HEK293 (cell line): ENCODE data around the gene MAGI2.

Experiments used
- CTCF ChIA-PET: fragments of 350-600 bp; formaldehyde crosslinking; extraction: SDS; loops from one replicate; lab custom pipeline; 2021; ENCODE audit warnings: antibody characterized with exemption; lab: Yijun Ruan, JAX
- POLR2A ChIA-PET: fragments of 300-600 bp; formaldehyde crosslinking; extraction: SDS; loops from one replicate; lab custom pipeline; 2020; ENCODE audit warnings: antibody characterized with exemption, inconsistent platforms; lab: Yijun Ruan, JAX
- H3K27ac ChIP-seq: fragments of 200-500 bp; sonication (Bioruptor generic); 2 replicates; pipeline ENCODE4 v1.5.1; 2014; ENCODE audit warnings: low read depth, low read length, control low read depth, inconsistent platforms; ENCODE audit errors: extremely low read depth
- H3K36me3 ChIP-seq, 2 experiments: fragments of 200-500 bp in 1 of 2; sonication (Bioruptor generic) in 1 of 2; 1 replicate in 1 of 2; 2 replicates in 1 of 2; pipeline ENCODE4 v1.5.1; 2014 to 2017; ENCODE audit warnings: inconsistent platforms in 2 of 2, low read length in 2 of 2; ENCODE audit not compliant: control insufficient read depth in 2 of 2, insufficient read depth in 1 of 2
- H3K4me1 ChIP-seq: fragments of 200-500 bp; sonication (Bioruptor generic); 2 replicates; pipeline ENCODE4 v1.5.1; 2014; ENCODE audit warnings: mild to moderate bottlenecking, low read length, inconsistent platforms; ENCODE audit not compliant: control insufficient read depth, insufficient read depth
- H3K4me3 ChIP-seq: 2 replicates; pipeline ENCODE4 v1.5.1; 2011; ENCODE audit warnings: low read depth, mild to moderate bottlenecking, control low read depth, low read length, moderate library complexity
- H3K9me3 ChIP-seq: fragments of 200-500 bp; sonication (Bioruptor generic); 2 replicates; pipeline ENCODE4 v1.5.1; 2014; ENCODE audit warnings: low read depth, low read length, inconsistent platforms; ENCODE audit not compliant: control insufficient read depth, insufficient read depth
- HOXA7 ChIP-seq: sonication (generic); formaldehyde crosslinking; IDR thresholded peaks from 2 replicates; pipeline ENCODE4 v1.8.1; 2022; ENCODE audit warnings: missing genetic modification reagents, borderline replicate concordance
- KLF10 ChIP-seq: fragments of 450-650 bp; IDR thresholded peaks from 2 replicates; pipeline ENCODE4 v1.5.1; 2018; ENCODE audit warnings: missing biosample characterization, mild to moderate bottlenecking, missing genetic modification characterization
- MZF1 ChIP-seq: fragments of 450-650 bp; formaldehyde crosslinking; IDR thresholded peaks from 2 replicates; pipeline ENCODE4 v1.5.1; 2017; ENCODE audit warnings: missing biosample characterization, missing genetic modification characterization, borderline replicate concordance
- ZBTB1 ChIP-seq: fragments of 450-650 bp; formaldehyde crosslinking; IDR thresholded peaks from 2 replicates; pipeline ENCODE4 v1.5.1; 2016; ENCODE audit warnings: missing biosample characterization, missing genetic modification characterization
- ZNF132 ChIP-seq: fragments of 450-650 bp; formaldehyde crosslinking; IDR thresholded peaks from 2 replicates; pipeline ENCODE4 v1.5.1; 2017; ENCODE audit warnings: missing biosample characterization, missing genetic modification characterization, borderline replicate concordance
- ZNF302 ChIP-seq: fragments of 450-650 bp; formaldehyde crosslinking; IDR thresholded peaks from 2 replicates; pipeline ENCODE4 v1.5.1; 2016; ENCODE audit warnings: missing biosample characterization, missing genetic modification characterization, low read depth
- ZNF341 ChIP-seq: fragments of 450-650 bp; formaldehyde crosslinking; IDR thresholded peaks from 2 replicates; pipeline ENCODE4; 2016; ENCODE audit warnings: low read depth, missing biosample characterization, missing genetic modification characterization
- ZNF549 ChIP-seq: fragments of 450-650 bp; IDR thresholded peaks from 2 replicates; pipeline ENCODE4 v1.5.1; 2018; ENCODE audit warnings: missing biosample characterization, missing genetic modification characterization, mild to moderate bottlenecking, inconsistent platforms, moderate library complexity
- ZNF610 ChIP-seq: fragments of 450-650 bp; formaldehyde crosslinking; IDR thresholded peaks from 2 replicates; pipeline ENCODE4 v1.5.1; 2016; ENCODE audit warnings: missing biosample characterization, missing genetic modification characterization, borderline replicate concordance
- ZNF626 ChIP-seq: fragments of 450-650 bp; sonication (Bioruptor Pico); formaldehyde crosslinking; IDR thresholded peaks from 2 replicates; pipeline ENCODE4 v1.5.1; 2018; ENCODE audit warnings: missing biosample characterization, missing genetic modification characterization, inconsistent platforms
- ZNF629 ChIP-seq: fragments of 450-650 bp; formaldehyde crosslinking; IDR thresholded peaks from 2 replicates; pipeline ENCODE4 v1.5.1; 2017; ENCODE audit warnings: missing biosample characterization, missing genetic modification characterization
- ZNF664 ChIP-seq: fragments of 450-650 bp; formaldehyde crosslinking; IDR thresholded peaks from 2 replicates; pipeline ENCODE4 v1.5.1; 2016; ENCODE audit warnings: missing biosample characterization, missing genetic modification characterization
- ZNF768 ChIP-seq: fragments of 450-650 bp; formaldehyde crosslinking; IDR thresholded peaks from 2 replicates; pipeline ENCODE4 v1.5.1; 2018; ENCODE audit warnings: missing biosample characterization, mild to moderate bottlenecking, missing genetic modification characterization
- ZNF777 ChIP-seq: fragments of 450-650 bp; formaldehyde crosslinking; IDR thresholded peaks from 2 replicates; pipeline ENCODE4 v1.5.1; 2017; ENCODE audit warnings: missing biosample characterization, missing genetic modification characterization, borderline replicate concordance
- ZNF792 ChIP-seq: fragments of 450-650 bp; formaldehyde crosslinking; IDR thresholded peaks from 2 replicates; pipeline ENCODE4 v1.5.1; 2016; ENCODE audit warnings: missing biosample characterization, missing genetic modification characterization
- TF ChIP-seq, protein P1 (sequence below): fragments of 450-650 bp; formaldehyde crosslinking; IDR thresholded peaks from 2 replicates; pipeline ENCODE4 v1.5.1; 2017; ENCODE audit warnings: missing biosample characterization, missing genetic modification characterization
- TF ChIP-seq, protein P2 (sequence below): IDR thresholded peaks from 2 replicates; pipeline ENCODE4 v1.6.1; 2011; ENCODE audit warnings: mild to moderate bottlenecking, low read depth, low read length, borderline replicate concordance
- TF ChIP-seq, protein P3 (sequence below): fragments of 450-650 bp; formaldehyde crosslinking; conservative IDR thresholded peaks from 2 replicates; pipeline ENCODE4 v1.5.1; 2016; ENCODE audit warnings: low read depth, missing biosample characterization, missing genetic modification characterization
- TF ChIP-seq, protein P4 (sequence below): fragments of 450-650 bp; formaldehyde crosslinking; IDR thresholded peaks from 2 replicates; pipeline ENCODE4 v1.5.1; 2016; ENCODE audit warnings: missing biosample characterization, missing genetic modification characterization, borderline replicate concordance

The MAGI2 gene

DNA sequence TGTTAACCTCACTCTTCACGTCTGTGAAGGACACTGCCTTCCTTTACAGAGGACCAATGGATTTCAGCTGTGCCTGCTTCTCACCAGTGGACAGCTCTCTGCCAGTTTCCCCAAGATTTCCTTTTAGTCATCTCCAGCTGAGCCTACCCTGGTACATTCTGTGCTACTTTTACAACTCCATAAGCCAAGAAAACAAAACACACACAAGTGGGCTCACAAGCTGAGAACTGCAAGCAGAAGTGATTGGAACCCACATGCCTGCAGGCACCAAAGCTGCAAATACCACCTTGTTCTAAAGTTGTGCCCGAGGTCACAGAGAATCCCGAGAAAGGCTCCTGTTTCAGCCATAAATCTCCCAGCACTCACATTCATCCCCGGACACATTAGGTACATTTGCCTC is 1018.1 kb downstream of the MAGI2 start:
- TF ChIP-seq ZNF549 (tag by site-specific recombination) (no peak), MZF1 (tag by site-specific recombination) (no peak), ZNF629 (tag by site-specific recombination) (no peak), ZNF768 (no peak), HOXA7 (CRISPR knock-in tag) (no peak)
- TF ChIP-seq, protein P1, sequence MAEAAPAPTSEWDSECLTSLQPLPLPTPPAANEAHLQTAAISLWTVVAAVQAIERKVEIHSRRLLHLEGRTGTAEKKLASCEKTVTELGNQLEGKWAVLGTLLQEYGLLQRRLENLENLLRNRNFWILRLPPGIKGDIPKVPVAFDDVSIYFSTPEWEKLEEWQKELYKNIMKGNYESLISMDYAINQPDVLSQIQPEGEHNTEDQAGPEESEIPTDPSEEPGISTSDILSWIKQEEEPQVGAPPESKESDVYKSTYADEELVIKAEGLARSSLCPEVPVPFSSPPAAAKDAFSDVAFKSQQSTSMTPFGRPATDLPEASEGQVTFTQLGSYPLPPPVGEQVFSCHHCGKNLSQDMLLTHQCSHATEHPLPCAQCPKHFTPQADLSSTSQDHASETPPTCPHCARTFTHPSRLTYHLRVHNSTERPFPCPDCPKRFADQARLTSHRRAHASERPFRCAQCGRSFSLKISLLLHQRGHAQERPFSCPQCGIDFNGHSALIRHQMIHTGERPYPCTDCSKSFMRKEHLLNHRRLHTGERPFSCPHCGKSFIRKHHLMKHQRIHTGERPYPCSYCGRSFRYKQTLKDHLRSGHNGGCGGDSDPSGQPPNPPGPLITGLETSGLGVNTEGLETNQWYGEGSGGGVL (tag by site-specific recombination), result no peak
- Histone ChIP-seq H3K27ac (no peak overlapping the region), H3K36me3 (no peaks in the 10 kb centered on the region), H3K4me3 (no peak overlapping the region), H3K4me1 (no peaks in the 10 kb centered on the region), H3K9me3 (no peaks in the 10 kb centered on the region)
- ChIA-PET CTCF (no interaction called here), POLR2A (no interaction called here)

DNA sequence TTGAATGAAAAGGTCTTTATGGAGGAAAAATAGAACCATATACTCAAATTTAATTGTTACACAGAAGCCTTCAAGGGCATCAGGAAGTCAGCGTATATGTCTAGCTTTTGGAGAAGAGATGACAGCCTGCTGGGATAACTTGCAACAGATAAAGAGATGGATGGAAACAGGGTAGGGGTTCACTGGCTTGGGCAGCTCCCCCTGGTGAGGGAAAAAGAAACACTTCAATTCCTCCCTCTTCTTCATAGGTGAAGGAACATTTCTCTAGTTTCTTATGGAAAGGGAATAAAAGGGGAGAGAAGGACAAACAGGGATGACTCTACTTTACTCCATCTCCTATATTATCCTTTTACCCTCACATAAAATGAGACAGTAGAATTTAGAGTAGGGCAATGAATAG is 1019.2 kb downstream of the MAGI2 start:
- TF ChIP-seq, protein P2, sequence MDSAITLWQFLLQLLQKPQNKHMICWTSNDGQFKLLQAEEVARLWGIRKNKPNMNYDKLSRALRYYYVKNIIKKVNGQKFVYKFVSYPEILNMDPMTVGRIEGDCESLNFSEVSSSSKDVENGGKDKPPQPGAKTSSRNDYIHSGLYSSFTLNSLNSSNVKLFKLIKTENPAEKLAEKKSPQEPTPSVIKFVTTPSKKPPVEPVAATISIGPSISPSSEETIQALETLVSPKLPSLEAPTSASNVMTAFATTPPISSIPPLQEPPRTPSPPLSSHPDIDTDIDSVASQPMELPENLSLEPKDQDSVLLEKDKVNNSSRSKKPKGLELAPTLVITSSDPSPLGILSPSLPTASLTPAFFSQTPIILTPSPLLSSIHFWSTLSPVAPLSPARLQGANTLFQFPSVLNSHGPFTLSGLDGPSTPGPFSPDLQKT, result no peak
- no peak for TF ChIP-seq ZNF792 (tag by site-specific recombination)
- no peak for TF ChIP-seq ZNF302
- no peak for TF ChIP-seq ZBTB1 (tag by site-specific recombination)
- no peak for TF ChIP-seq ZNF610 (tag by site-specific recombination)
- no peak for TF ChIP-seq KLF10 (tag by site-specific recombination)
- no peaks in the 10 kb centered on the region for H3K9me3 ChIP-seq
- H3K36me3 ChIP-seq, result no peaks in the 10 kb centered on the region
- POLR2A ChIA-PET, result no interaction called here
- no peak overlapping the region for H3K4me3 ChIP-seq
- H3K4me1 ChIP-seq, result no peaks in the 10 kb centered on the region
- H3K27ac ChIP-seq, result no peak overlapping the region
- CTCF ChIA-PET, result no interaction called here

DNA sequence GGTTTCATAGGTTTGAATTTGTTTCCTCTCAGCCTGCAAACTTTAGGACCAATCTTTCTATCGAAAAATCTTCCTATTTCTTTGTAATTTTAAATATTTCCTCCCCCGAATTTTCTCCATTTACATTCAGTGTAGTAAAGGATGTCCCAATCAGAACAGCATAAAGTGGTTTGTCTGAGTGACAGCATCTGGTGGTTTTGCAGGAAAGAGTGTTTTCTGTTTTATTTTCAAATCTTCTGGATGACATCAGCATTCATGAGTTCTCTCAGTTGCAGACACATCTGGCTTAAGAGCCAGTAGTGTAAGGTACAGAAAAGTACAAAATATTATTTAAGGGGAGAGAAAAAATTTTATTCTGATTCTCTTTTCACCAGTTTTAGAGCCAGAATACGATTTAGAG is 1020.0 kb downstream of the MAGI2 start:
- POLR2A ChIA-PET, result no interaction called here
- TF ChIP-seq ZNF132 (tag by site-specific recombination), result no peak
- no peak for TF ChIP-seq ZNF664
- no peak for TF ChIP-seq ZNF768
- TF ChIP-seq, protein P3, sequence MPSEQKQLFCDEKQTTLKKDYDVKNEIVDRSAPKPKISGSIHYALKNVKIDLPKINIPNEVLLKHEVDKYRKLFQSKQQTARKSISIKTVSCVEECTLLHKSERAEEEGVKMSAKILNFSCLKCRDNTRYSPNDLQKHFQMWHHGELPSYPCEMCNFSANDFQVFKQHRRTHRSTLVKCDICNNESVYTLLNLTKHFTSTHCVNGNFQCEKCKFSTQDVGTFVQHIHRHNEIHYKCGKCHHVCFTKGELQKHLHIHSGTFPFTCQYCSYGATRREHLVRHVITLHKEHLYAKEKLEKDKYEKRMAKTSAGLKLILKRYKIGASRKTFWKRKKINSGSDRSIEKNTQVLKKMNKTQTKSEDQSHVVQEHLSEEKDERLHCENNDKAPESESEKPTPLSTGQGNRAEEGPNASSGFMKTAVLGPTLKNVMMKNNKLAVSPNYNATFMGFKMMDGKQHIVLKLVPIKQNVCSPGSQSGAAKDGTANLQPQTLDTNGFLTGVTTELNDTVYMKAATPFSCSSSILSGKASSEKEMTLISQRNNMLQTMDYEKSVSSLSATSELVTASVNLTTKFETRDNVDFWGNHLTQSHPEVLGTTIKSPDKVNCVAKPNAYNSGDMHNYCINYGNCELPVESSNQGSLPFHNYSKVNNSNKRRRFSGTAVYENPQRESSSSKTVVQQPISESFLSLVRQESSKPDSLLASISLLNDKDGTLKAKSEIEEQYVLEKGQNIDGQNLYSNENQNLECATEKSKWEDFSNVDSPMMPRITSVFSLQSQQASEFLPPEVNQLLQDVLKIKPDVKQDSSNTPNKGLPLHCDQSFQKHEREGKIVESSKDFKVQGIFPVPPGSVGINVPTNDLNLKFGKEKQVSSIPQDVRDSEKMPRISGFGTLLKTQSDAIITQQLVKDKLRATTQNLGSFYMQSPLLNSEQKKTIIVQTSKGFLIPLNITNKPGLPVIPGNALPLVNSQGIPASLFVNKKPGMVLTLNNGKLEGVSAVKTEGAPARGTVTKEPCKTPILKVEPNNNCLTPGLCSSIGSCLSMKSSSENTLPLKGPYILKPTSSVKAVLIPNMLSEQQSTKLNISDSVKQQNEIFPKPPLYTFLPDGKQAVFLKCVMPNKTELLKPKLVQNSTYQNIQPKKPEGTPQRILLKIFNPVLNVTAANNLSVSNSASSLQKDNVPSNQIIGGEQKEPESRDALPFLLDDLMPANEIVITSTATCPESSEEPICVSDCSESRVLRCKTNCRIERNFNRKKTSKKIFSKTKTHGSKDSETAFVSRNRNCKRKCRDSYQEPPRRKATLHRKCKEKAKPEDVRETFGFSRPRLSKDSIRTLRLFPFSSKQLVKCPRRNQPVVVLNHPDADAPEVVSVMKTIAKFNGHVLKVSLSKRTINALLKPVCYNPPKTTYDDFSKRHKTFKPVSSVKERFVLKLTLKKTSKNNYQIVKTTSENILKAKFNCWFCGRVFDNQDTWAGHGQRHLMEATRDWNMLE (tag by site-specific recombination), result no peak
- TF ChIP-seq, protein P4, sequence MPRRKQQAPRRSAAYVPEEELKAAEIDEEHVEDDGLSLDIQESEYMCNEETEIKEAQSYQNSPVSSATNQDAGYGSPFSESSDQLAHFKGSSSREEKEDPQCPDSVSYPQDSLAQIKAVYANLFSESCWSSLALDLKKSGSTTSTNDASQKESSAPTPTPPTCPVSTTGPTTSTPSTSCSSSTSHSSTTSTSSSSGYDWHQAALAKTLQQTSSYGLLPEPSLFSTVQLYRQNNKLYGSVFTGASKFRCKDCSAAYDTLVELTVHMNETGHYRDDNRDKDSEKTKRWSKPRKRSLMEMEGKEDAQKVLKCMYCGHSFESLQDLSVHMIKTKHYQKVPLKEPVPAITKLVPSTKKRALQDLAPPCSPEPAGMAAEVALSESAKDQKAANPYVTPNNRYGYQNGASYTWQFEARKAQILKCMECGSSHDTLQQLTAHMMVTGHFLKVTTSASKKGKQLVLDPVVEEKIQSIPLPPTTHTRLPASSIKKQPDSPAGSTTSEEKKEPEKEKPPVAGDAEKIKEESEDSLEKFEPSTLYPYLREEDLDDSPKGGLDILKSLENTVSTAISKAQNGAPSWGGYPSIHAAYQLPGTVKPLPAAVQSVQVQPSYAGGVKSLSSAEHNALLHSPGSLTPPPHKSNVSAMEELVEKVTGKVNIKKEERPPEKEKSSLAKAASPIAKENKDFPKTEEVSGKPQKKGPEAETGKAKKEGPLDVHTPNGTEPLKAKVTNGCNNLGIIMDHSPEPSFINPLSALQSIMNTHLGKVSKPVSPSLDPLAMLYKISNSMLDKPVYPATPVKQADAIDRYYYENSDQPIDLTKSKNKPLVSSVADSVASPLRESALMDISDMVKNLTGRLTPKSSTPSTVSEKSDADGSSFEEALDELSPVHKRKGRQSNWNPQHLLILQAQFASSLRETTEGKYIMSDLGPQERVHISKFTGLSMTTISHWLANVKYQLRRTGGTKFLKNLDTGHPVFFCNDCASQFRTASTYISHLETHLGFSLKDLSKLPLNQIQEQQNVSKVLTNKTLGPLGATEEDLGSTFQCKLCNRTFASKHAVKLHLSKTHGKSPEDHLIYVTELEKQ (tag by site-specific recombination), result no peak
- no peak for TF ChIP-seq ZNF626
- no peak for TF ChIP-seq ZNF341
- no peak for TF ChIP-seq ZNF777 (tag by site-specific recombination)
- TF ChIP-seq, all 188 proteins: peak for 0
- Histone ChIP-seq H3K4me1 (no peaks in the 10 kb centered on the region), H3K9me3 (no peaks in the 10 kb centered on the region), H3K27ac (no peak overlapping the region), H3K36me3 (no peaks in the 10 kb centered on the region), H3K4me3 (no peak overlapping the region)
- CTCF ChIA-PET, result no interaction called here
